GM12891 (cell line): Measurements from ENCODE around the gene APLF.

ENCODE experiments used
- PAX5 ChIP-seq: IDR thresholded peaks from 2 replicates; pipeline ENCODE4 v1.6.1; 2011; ENCODE audit warnings: low read length, moderate library complexity, mild to moderate bottlenecking; ENCODE audit not compliant: insufficient read depth, severe bottlenecking
- POLR2A ChIP-seq: IDR thresholded peaks from 2 replicates; pipeline ENCODE4 v1.6.1; 2011; ENCODE audit warnings: low read depth, low read length, control low read depth
- POLR2AphosphoS5 ChIP-seq: IDR thresholded peaks from 2 replicates; pipeline ENCODE4 v1.6.1; 2011; ENCODE audit warnings: low read depth, low read length, control low read depth
- POU2F2 ChIP-seq: IDR thresholded peaks from 2 replicates; pipeline ENCODE4 v1.6.1; 2011; ENCODE audit warnings: low read depth, mild to moderate bottlenecking, control low read depth, low read length, moderate library complexity
- SPI1 ChIP-seq: IDR thresholded peaks from 2 replicates; pipeline ENCODE4 v1.6.1; 2011; ENCODE audit warnings: low read depth, low read length, control low read depth
- TAF1 ChIP-seq: IDR thresholded peaks from 2 replicates; pipeline ENCODE4 v1.6.1; 2011; ENCODE audit warnings: low read depth, low read length, control low read depth

DNA sequence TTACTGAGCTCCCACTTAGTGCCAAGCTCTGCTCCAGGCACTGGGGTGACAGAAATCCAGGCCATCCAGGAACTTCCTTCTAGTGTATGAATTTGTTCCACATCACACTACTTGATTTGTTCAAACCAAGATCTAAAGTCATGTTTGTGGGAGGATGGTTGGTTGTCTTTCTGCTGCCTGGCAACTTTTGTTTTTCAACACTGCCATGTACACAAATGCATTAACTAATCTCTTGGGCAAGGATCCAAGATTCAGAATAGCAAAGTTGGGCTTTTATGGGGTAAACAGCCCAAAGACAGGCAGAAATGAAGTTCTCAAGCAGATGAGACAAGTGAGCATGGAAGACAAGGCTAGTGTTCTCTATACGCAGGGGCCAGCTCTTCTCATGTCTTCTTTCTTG is 122.6 kb downstream of the APLF start:
- TF ChIP-seq PAX5 (no peak), POLR2A (no peak), POLR2AphosphoS5 (no peak), TAF1 (no peak), SPI1 (no peak), POU2F2 (no peak)
